Neuron (in vitro differentiated cells): ENCODE data around the gene SCN10A.

Experiments used
- H2AFZ ChIP-seq: one replicate; pipeline ENCODE4 v1.6.1; 2013; ENCODE audit warnings: low read depth, mild to moderate bottlenecking, inconsistent platforms, low read length, moderate library complexity
- H3K27me3 ChIP-seq: one replicate; pipeline ENCODE4 v1.6.1; 2013; ENCODE audit warnings: low read length; ENCODE audit not compliant: insufficient read depth
- H3K36me3 ChIP-seq: one replicate; pipeline ENCODE4 v1.6.1; 2013; ENCODE audit warnings: low read length; ENCODE audit not compliant: insufficient read depth
- H3K4me1 ChIP-seq: one replicate; pipeline ENCODE4 v1.6.1; 2013; ENCODE audit warnings: low read length; ENCODE audit not compliant: insufficient read depth
- H3K4me3 ChIP-seq: 2 replicates; pipeline ENCODE4 v1.5.1; 2013; ENCODE audit warnings: mild to moderate bottlenecking, low read length, moderate library complexity
- H3K9me3 ChIP-seq: one replicate; pipeline ENCODE4 v1.6.1; 2013; ENCODE audit warnings: low read length

Gene SCN10A

GRCh38 chr3:38816026-38816425, at the start of gene SCN10A:
SCN10A (minus strand) TSS chr3:38816217; CDS start chr3:38794010, 22,207 bp downstream.
- peaks cover 2% of the 10 kb centered on the region for H3K27me3 ChIP-seq

DNA sequence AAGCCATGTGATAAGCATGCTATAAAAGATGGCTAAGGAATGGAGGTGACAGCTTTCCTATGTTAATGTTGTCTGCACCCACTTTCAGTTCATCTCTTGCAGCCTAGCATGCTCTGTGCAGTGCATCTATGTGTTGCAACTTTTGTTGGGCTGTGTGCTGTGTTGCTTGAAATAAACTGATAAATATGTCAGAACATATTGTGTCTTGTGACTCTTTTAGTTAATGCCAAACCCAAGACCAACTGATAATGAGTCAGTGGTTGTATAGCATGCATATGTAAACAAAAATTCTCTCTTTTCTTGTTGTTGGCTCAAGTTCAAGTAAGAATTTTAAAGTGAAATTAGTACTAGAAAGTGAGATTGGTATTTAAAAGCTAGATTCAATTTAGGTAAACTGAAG, 37.0 kb upstream of the SCN10A start:
- H3K4me3 ChIP-seq: no peak overlapping the region
- H3K36me3 ChIP-seq: no peaks in the 10 kb centered on the region
- H2AFZ ChIP-seq: no peak overlapping the region
- H3K27me3 ChIP-seq: no peaks in the 10 kb centered on the region
- H3K9me3 ChIP-seq: no peaks in the 10 kb centered on the region
- H3K4me1 ChIP-seq: peaks cover 3% of the 10 kb centered on the region

More at GRCh38 chr3:38816026-38816425, at the start of gene SCN10A:
- Histone ChIP-seq H3K4me3 (no peak within 1 kb of the TSS), H3K36me3 (no peaks in the 10 kb centered on the region), H2AFZ (no peak within 1 kb of the TSS), H3K4me1 (no peaks in the 10 kb centered on the region), H3K9me3 (no peaks in the 10 kb centered on the region)

GRCh38 chr3:38843898-38844297, 27.9 kb upstream of the SCN10A start:
- Histone ChIP-seq H3K36me3 (no peaks in the 10 kb centered on the region), H2AFZ (no peak overlapping the region), H3K27me3 (no peaks in the 10 kb centered on the region), H3K9me3 (no peaks in the 10 kb centered on the region), H3K4me1 (no peaks in the 10 kb centered on the region), H3K4me3 (no peak overlapping the region)

- no peak overlapping the region for H2AFZ ChIP-seq
- no peaks in the 10 kb centered on the region for H3K36me3 ChIP-seq
- H3K9me3 ChIP-seq: no peaks in the 10 kb centered on the region
- no peaks in the 10 kb centered on the region for H3K4me1 ChIP-seq
- H3K27me3 ChIP-seq: no peaks in the 10 kb centered on the region
- H3K4me3 ChIP-seq: no peak overlapping the region
These were observed 26.4 kb upstream of the SCN10A start for GRCh38 chr3:38842266-38842965.

DNA sequence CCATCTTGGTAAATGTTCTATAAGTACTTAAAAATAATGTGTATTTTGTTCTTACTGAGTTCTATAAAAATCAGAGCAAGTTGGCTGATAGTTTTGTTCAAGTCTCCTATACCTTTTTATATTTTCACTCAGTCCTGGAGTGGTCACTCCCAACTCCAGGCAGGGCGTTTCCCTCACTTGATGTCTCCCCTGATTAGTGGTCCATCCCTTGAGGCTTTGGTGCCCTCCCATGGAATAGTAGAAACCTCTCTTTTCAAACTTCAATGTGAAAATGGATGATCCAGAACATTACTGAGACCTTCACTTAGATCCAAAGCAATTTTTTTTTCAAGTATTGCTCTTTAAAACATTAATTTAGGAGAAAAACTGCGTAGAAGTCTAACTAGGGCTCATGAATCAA, 25.0 kb upstream of the SCN10A start:
- no peaks in the 10 kb centered on the region for H3K27me3 ChIP-seq
- H3K9me3 ChIP-seq: no peaks in the 10 kb centered on the region
- H3K4me3 ChIP-seq: no peak overlapping the region
- no peaks in the 10 kb centered on the region for H3K4me1 ChIP-seq
- no peak overlapping the region for H2AFZ ChIP-seq
- H3K36me3 ChIP-seq: no peaks in the 10 kb centered on the region

DNA sequence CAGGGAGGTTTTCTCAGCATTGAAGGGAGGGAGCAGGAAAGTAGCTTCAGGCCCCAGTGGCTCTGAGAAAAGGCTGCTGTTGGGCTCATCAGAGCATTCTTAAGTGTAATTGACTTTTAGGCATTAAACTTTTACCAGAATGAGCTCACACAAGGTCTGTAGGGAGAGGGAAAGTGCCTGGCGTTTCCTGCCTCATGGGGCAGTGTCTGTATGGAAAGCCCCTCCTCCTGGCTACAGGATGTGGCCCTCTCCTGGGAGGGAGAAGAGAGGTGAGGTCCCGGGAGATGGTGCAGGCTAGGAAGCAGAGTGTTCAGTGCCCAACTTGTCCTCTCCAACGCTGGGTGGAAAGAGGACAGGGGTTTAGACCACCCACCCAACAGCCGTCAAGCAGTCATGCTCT, 21.3 kb upstream of the SCN10A start:
- Histone ChIP-seq H3K9me3 (no peaks in the 10 kb centered on the region), H3K4me3 (no peak overlapping the region), H3K4me1 (peaks cover 9% of the 10 kb centered on the region), H3K36me3 (no peaks in the 10 kb centered on the region), H2AFZ (no peak overlapping the region), H3K27me3 (no peaks in the 10 kb centered on the region)

GRCh38 chr3:38836561-38836960, 20.5 kb upstream of the SCN10A start:
- H3K27me3 ChIP-seq: no peaks in the 10 kb centered on the region
- no peaks in the 10 kb centered on the region for H3K9me3 ChIP-seq
- peaks cover 9% of the 10 kb centered on the region for H3K4me1 ChIP-seq
- no peak overlapping the region for H3K4me3 ChIP-seq
- no peak overlapping the region for H2AFZ ChIP-seq
- no peaks in the 10 kb centered on the region for H3K36me3 ChIP-seq

- no peaks in the 10 kb centered on the region for H3K9me3 ChIP-seq
- peaks cover 9% of the 10 kb centered on the region for H3K4me1 ChIP-seq
- no peak overlapping the region for H3K4me3 ChIP-seq
These were observed 19.9 kb upstream of the SCN10A start for GRCh38 chr3:38835939-38836338.

GRCh38 chr3:38834717-38835116, 18.7 kb upstream of the SCN10A start:
- H2AFZ ChIP-seq: no peak overlapping the region
- no peaks in the 10 kb centered on the region for H3K36me3 ChIP-seq
- no peak overlapping the region for H3K4me3 ChIP-seq
- H3K9me3 ChIP-seq: no peaks in the 10 kb centered on the region
- peaks cover 9% of the 10 kb centered on the region for H3K4me1 ChIP-seq
- no peaks in the 10 kb centered on the region for H3K27me3 ChIP-seq

More at GRCh38 chr3:38835939-38836338, 19.9 kb upstream of the SCN10A start:
- Histone ChIP-seq H2AFZ (no peak overlapping the region), H3K36me3 (no peaks in the 10 kb centered on the region), H3K27me3 (no peaks in the 10 kb centered on the region)

GRCh38 chr3:38834110-38834509, 18.1 kb upstream of the SCN10A start:
- Histone ChIP-seq H3K36me3 (no peaks in the 10 kb centered on the region), H3K27me3 (no peaks in the 10 kb centered on the region), H3K4me1 (peaks cover 9% of the 10 kb centered on the region), H3K4me3 (no peak overlapping the region), H2AFZ (no peak overlapping the region), H3K9me3 (no peaks in the 10 kb centered on the region)

- no peak overlapping the region for H2AFZ ChIP-seq
- H3K27me3 ChIP-seq: no peaks in the 10 kb centered on the region
- H3K9me3 ChIP-seq: no peaks in the 10 kb centered on the region
- no peaks in the 10 kb centered on the region for H3K36me3 ChIP-seq
- H3K4me1 ChIP-seq: peaks cover 6% of the 10 kb centered on the region
- no peak overlapping the region for H3K4me3 ChIP-seq
These were observed 13.4 kb upstream of the SCN10A start for GRCh38 chr3:38829404-38829803.

GRCh38 chr3:38828681-38829080, 12.7 kb upstream of the SCN10A start:
- no peaks in the 10 kb centered on the region for H3K9me3 ChIP-seq

DNA sequence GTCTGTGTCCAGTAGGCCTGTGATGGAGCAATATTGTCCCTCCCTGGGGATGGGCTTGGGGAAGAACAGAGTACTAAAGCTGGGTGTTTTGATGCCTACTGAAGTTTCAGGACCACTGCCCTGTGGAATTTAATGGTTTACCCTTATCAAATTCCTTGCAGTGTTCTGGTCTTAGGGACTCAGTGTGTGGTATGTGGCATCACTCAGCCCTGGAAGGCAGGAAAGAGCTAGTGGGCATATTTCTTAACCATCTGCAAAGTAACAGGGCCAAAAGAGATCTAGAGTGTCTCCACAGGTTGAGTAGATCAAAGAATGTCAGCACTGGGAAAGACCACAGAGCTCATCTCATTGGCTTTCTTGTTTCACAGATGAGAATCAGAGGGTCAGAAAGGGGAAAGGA, 11.8 kb upstream of the SCN10A start:
- H2AFZ ChIP-seq: no peak overlapping the region
- H3K27me3 ChIP-seq: no peaks in the 10 kb centered on the region
- H3K4me3 ChIP-seq: no peak overlapping the region
- no peaks in the 10 kb centered on the region for H3K9me3 ChIP-seq
- peaks cover 4% of the 10 kb centered on the region for H3K4me1 ChIP-seq
- H3K36me3 ChIP-seq: no peaks in the 10 kb centered on the region

More at GRCh38 chr3:38828681-38829080, 12.7 kb upstream of the SCN10A start:
- no peaks in the 10 kb centered on the region for H3K27me3 ChIP-seq
- H3K4me3 ChIP-seq: no peak overlapping the region
- H3K36me3 ChIP-seq: no peaks in the 10 kb centered on the region
- H2AFZ ChIP-seq: no peak overlapping the region
- peaks cover 2% of the 10 kb centered on the region for H3K4me1 ChIP-seq

DNA sequence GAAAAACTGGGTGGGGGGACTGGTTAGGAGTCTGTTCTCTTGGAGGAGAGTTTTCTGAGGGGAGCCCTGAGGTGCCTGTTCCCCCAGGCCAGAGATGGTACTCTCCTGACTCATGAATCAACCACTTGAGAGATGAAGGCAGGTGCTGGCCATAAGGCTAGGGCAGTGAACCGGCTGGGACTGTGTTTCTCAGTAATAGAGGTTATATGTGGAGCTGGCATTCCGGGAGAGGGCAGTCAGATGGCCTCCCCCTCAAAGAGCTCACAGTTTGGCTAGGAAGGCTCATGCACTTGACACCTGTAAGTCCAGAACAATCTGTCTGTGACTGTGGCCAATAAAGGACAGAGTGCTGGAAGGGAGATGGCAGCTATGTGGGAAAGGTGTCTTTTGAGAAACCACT, 10.0 kb upstream of the SCN10A start:
- Histone ChIP-seq H3K4me1 (peaks cover 4% of the 10 kb centered on the region), H3K36me3 (no peaks in the 10 kb centered on the region), H3K4me3 (no peak overlapping the region), H2AFZ (no peak overlapping the region), H3K27me3 (no peaks in the 10 kb centered on the region), H3K9me3 (no peaks in the 10 kb centered on the region)
